ENCODE results near the gene MYO9A.

DNA sequence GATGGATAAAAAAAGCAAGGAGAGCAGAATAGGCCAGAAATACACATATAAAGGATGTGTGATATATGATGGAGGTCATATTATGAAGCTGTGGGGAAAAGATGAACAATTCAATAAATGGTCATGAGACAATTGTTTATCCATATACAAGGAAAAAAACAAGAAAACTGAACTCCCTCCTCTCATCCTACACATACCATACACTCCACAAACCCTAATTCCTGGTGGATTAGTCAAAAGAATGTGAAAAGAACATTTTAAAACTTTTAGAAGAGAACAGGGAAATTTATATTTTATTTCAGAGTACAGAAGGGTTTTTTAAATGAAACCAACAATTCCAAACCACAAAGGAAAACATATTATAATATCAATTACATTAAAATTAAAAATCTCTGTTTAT is 342.1 kb downstream of the MYO9A start:
- TF ChIP-seq, protein P1, sequence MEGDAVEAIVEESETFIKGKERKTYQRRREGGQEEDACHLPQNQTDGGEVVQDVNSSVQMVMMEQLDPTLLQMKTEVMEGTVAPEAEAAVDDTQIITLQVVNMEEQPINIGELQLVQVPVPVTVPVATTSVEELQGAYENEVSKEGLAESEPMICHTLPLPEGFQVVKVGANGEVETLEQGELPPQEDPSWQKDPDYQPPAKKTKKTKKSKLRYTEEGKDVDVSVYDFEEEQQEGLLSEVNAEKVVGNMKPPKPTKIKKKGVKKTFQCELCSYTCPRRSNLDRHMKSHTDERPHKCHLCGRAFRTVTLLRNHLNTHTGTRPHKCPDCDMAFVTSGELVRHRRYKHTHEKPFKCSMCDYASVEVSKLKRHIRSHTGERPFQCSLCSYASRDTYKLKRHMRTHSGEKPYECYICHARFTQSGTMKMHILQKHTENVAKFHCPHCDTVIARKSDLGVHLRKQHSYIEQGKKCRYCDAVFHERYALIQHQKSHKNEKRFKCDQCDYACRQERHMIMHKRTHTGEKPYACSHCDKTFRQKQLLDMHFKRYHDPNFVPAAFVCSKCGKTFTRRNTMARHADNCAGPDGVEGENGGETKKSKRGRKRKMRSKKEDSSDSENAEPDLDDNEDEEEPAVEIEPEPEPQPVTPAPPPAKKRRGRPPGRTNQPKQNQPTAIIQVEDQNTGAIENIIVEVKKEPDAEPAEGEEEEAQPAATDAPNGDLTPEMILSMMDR (IDR thresholded peaks at IDR 0.05): no peak
- TF ChIP-seq EP300 (IDR thresholded peaks at IDR 0.05) (no peak), POLR2A (IDR thresholded peaks at IDR 0.05; ENCODE audit: low read depth) (no peak)
